Mucosa of rectum (tissue), 2 donors: ENCODE data around the gene RNF148.

Experiments used
- H3K27ac ChIP-seq, 2 donors: one replicate each; pipeline ENCODE4 v1.7.0; 2013; ENCODE audit warnings: inconsistent platforms in 2 of 2, low read depth in 2 of 2, low read length in 2 of 2
- H3K27me3 ChIP-seq, 2 donors: one replicate each; pipeline ENCODE4 v1.7.0; 2013; ENCODE audit warnings: low read length in 2 of 2; ENCODE audit not compliant: control insufficient read depth in 2 of 2, insufficient read depth in 2 of 2
- H3K36me3 ChIP-seq, 2 donors: one replicate each; pipeline ENCODE4 v1.7.0; 2013; ENCODE audit warnings: low read length in 2 of 2; ENCODE audit not compliant: control insufficient read depth in 2 of 2, insufficient read depth in 2 of 2
- H3K4me1 ChIP-seq, 2 donors: one replicate each; pipeline ENCODE4 v1.7.0; 2013; ENCODE audit warnings: low read length in 2 of 2, mild to moderate bottlenecking in 1 of 2; ENCODE audit not compliant: control insufficient read depth in 2 of 2, insufficient read depth in 2 of 2
- H3K4me3 ChIP-seq, 2 donors: one replicate each; pipeline ENCODE4 v1.7.0; 2013; ENCODE audit warnings: low read length in 2 of 2
- H3K9ac ChIP-seq, 2 donors: one replicate each; pipeline ENCODE4 v1.7.0; 2013; ENCODE audit warnings: low read length in 2 of 2, low read depth in 1 of 2, mild to moderate bottlenecking in 1 of 2
- H3K9me3 ChIP-seq, 2 donors: one replicate each; pipeline ENCODE4 v1.7.0; 2013; ENCODE audit warnings: low read length in 2 of 2; ENCODE audit not compliant: control insufficient read depth in 2 of 2
- donor health status: healthy.
- donor health status: Normal muscosa, but diverticular disease.

Gene RNF148

GRCh38 chr7:122719010-122719578 lies 16.4 kb upstream of the RNF148 start:
- no peak overlapping the region for H3K4me3 ChIP-seq
- H3K4me1 ChIP-seq = no peaks in the 10 kb centered on the region
- H3K9me3 ChIP-seq = no peaks in the 10 kb centered on the region
- no peaks in the 10 kb centered on the region for H3K36me3 ChIP-seq
- no peak overlapping the region for H3K9ac ChIP-seq
- no peak overlapping the region for H3K27ac ChIP-seq
- H3K27me3 ChIP-seq = no peaks in the 10 kb centered on the region

GRCh38 chr7:122717356-122718089 lies 14.8 kb upstream of the RNF148 start:
- no peaks in the 10 kb centered on the region for H3K9me3 ChIP-seq
- no peak overlapping the region for H3K4me3 ChIP-seq
- H3K36me3 ChIP-seq = no peaks in the 10 kb centered on the region
- no peak overlapping the region for H3K27ac ChIP-seq
- no peaks in the 10 kb centered on the region for H3K4me1 ChIP-seq
- H3K27me3 ChIP-seq = no peaks in the 10 kb centered on the region
- H3K9ac ChIP-seq = no peak overlapping the region

- no peaks in the 10 kb centered on the region for H3K27me3 ChIP-seq
- no peaks in the 10 kb centered on the region for H3K36me3 ChIP-seq
- no peaks in the 10 kb centered on the region for H3K9me3 ChIP-seq
- no peaks in the 10 kb centered on the region for H3K4me1 ChIP-seq
- no peak overlapping the region for H3K9ac ChIP-seq
- H3K4me3 ChIP-seq = no peak overlapping the region
- H3K27ac ChIP-seq = no peak overlapping the region
Observed at GRCh38 chr7:122715183-122715582, 12.5 kb upstream of the RNF148 start.

- H3K4me1 ChIP-seq = no peaks in the 10 kb centered on the region
Observed at GRCh38 chr7:122710916-122711315, 8.2 kb upstream of the RNF148 start.

GRCh38 chr7:122709930-122710646 lies 7.4 kb upstream of the RNF148 start:
- Histone ChIP-seq H3K9ac (no peak overlapping the region), H3K27ac (no peak overlapping the region), H3K27me3 (no peaks in the 10 kb centered on the region), H3K4me3 (no peak overlapping the region), H3K9me3 (no peaks in the 10 kb centered on the region), H3K36me3 (no peaks in the 10 kb centered on the region), H3K4me1 (no peaks in the 10 kb centered on the region)

More at GRCh38 chr7:122710916-122711315, 8.2 kb upstream of the RNF148 start:
- Histone ChIP-seq H3K27ac (no peak overlapping the region), H3K9me3 (no peaks in the 10 kb centered on the region), H3K9ac (no peak overlapping the region), H3K27me3 (no peaks in the 10 kb centered on the region), H3K36me3 (no peaks in the 10 kb centered on the region), H3K4me3 (no peak overlapping the region)

- Histone ChIP-seq H3K36me3 (no peaks in the 10 kb centered on the region), H3K27me3 (no peaks in the 10 kb centered on the region), H3K9me3 (no peaks in the 10 kb centered on the region), H3K27ac (no peak overlapping the region), H3K4me1 (no peaks in the 10 kb centered on the region), H3K9ac (no peak overlapping the region), H3K4me3 (no peak overlapping the region)
Observed at GRCh38 chr7:122706836-122707235, 4.1 kb upstream of the RNF148 start.

GRCh38 chr7:122699017-122699416 lies 3.7 kb downstream of the RNF148 start, which contains the start of gene RNF133:
TSS of gene RNF133 (minus strand) at chr7:122699117. CDS start at chr7:122698918, 199 bp downstream.
- no peak within 1 kb of the TSS for H3K9ac ChIP-seq

GRCh38 chr7:122695816-122696215 lies 6.9 kb downstream of the RNF148 start:
- Histone ChIP-seq H3K4me1 (no peaks in the 10 kb centered on the region), H3K27me3 (no peaks in the 10 kb centered on the region), H3K9ac (no peak overlapping the region), H3K36me3 (no peaks in the 10 kb centered on the region), H3K4me3 (no peak overlapping the region), H3K27ac (no peak overlapping the region), H3K9me3 (no peaks in the 10 kb centered on the region)

More at GRCh38 chr7:122699017-122699416, 3.7 kb downstream of the RNF148 start, which contains the start of gene RNF133:
- Histone ChIP-seq H3K4me3 (no peak within 1 kb of the TSS), H3K27ac (no peak within 1 kb of the TSS), H3K36me3 (no peaks in the 10 kb centered on the region), H3K9me3 (no peaks in the 10 kb centered on the region), H3K4me1 (no peaks in the 10 kb centered on the region), H3K27me3 (no peaks in the 10 kb centered on the region)

- Histone ChIP-seq H3K4me3 (no peak overlapping the region), H3K36me3 (no peaks in the 10 kb centered on the region)
Observed at GRCh38 chr7:122694697-122695096, 8.0 kb downstream of the RNF148 start.

GRCh38 chr7:122692769-122693309 lies 9.9 kb downstream of the RNF148 start:
- no peaks in the 10 kb centered on the region for H3K27me3 ChIP-seq
- H3K4me3 ChIP-seq = no peak overlapping the region
- no peaks in the 10 kb centered on the region for H3K9me3 ChIP-seq
- H3K27ac ChIP-seq = no peak overlapping the region
- no peaks in the 10 kb centered on the region for H3K4me1 ChIP-seq
- H3K9ac ChIP-seq = no peak overlapping the region
- H3K36me3 ChIP-seq = no peaks in the 10 kb centered on the region

More at GRCh38 chr7:122694697-122695096, 8.0 kb downstream of the RNF148 start:
- Histone ChIP-seq H3K27me3 (no peaks in the 10 kb centered on the region), H3K9ac (no peak overlapping the region), H3K27ac (no peak overlapping the region), H3K4me1 (no peaks in the 10 kb centered on the region), H3K9me3 (no peaks in the 10 kb centered on the region)
